ENCODE data around the gene CAMTA1.

Gene CAMTA1

DNA sequence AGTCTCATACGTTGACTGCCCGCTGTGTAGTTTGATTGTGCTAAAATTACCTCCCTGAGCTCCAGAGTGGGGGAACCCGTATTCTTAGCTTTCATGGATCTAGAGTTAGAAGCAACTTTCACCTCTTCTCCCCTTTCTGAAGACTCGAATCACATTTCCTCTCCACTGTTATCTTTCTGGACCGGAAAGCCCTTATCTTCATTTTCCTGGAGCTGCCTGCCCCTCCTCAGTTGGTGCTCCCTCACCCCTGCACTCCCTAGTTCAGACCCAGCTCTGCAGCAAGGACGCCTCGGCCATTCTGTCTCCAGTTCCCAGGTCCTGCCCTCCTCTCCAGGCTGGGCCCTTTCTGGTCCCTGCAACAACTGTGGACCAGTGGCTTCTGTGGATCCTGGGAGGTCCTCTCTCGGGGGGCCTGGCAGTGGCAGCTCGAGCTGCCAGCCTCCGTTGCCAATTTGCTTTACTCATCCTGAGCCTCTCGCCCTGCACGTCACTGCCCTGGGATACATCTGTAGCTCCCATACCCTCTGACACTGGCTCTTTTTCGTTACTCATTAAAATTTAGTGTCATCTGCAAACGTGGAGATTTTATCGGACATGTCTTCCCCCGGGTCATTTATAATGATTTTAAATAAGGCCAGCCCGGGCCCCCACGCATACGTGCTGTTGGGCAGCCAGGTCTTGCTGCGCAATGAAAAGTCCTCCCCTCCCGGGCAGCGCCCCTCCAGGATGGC lies 844.4 kb downstream of the CAMTA1 start:
- H3K4me3 ChIP-seq (ENCODE audit: low read depth, low read length), result no peak overlapping the region
- DNase-seq (ENCODE audit: low read depth), result no peak

DNA sequence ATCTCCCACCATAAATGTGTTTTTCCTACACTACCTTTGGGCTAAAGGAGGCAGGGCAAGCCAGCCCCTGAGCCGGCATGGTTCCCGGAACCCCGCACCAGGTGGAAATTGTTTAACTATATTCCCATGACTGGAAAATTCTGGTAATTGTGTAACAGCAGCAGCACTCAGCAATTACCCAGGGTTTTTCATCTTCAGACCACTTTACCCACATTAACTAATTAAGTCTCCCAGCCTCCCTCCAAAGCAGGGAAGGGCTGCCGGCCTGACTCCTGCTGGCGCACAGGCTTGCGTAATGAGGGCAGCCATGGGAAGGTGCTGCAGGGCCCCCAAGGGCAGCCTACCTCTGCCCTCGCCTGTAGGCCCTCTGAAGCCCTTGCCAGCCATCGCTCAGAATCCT lies 845.1 kb downstream of the CAMTA1 start:
- no peak overlapping the region for H3K4me3 ChIP-seq (ENCODE audit: low read depth, low read length)
- no peak for DNase-seq (ENCODE audit: low read depth)

DNA sequence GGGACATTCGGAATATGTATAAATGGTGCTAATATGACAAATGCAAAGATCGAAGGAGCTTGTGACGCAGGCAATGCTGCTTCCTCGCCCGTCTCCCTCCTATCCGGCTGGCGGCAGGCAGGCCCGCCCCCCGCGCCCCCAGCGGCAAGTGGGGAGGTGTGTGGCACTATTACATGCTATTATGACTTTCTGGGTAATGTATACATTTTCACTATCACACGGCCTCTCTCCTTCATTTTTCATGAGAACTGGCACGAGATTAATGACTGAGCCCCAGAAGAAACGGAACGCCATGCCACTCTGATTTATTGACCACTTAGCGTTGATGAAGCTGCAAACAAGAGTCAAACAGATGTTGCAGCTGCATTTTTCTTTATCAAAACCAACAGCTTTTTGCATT lies 846.9 kb downstream of the CAMTA1 start:
- H3K4me3 ChIP-seq (ENCODE audit: low read depth, low read length), result no peak overlapping the region

DNA sequence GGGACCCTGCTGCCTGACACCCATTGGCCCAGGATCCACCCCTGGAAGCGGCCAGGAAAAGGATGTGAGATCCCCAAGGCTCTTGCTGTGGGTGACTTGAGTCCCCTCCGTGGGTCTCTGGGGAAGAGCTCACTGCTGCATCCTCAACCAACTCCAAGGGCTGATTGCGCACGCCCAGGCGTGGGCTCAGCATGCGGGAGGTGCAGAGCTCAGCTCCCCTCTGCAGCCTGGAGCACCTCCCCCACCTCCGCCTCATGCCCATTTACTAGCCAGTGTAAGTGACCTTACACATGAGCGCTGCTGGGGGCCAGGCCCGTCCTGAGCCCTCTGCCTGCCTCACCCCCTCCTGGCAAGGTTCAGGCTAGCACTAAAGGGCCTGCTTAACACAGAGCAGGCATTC lies 847.4 kb downstream of the CAMTA1 start:
- no peak overlapping the region for H3K4me3 ChIP-seq (ENCODE audit: low read depth, low read length)
- no peak for DNase-seq (ENCODE audit: low read depth)

More for the DNA sequence above, 846.9 kb downstream of the CAMTA1 start:
- DNase-seq (ENCODE audit: low read depth), result no peak

DNA sequence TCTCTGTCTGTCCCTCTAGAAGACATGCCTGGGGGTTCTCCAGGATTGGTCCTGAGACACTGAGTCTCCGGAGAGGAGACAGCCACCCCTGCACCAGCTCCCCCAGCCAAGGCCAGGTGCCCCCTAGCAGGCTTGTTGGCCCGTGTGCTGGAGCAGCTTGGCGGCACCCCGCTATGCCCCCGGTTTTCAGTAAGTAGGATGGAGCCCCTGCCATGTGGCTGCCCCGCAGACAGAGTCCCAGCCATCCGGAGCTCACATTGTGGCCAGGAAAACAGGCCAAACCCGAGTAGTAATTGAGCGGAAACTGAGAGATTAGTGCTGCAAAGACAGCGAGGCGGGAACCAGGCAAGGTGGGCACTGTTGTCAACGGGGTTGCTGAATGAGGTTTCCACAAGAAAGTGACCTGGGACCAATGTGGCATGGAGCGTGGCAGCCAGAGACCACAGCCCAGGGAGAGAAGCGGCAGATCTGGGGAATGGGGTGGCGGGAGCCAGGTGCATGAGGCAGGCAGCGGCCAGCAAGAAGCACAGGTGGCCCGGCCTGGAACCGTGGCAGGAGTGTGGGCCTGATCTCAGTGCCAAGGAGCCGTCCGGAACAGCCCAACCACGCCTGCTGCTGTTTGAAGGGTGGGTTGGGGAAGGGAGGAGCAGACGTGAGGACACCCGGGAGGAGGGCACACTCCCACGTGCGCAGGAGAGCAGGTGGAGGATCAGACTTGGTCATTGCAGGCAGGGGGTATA lies 848.4 kb downstream of the CAMTA1 start:
- no peak for DNase-seq (ENCODE audit: low read depth)
- no peak overlapping the region for H3K4me3 ChIP-seq (ENCODE audit: low read depth, low read length)

DNA sequence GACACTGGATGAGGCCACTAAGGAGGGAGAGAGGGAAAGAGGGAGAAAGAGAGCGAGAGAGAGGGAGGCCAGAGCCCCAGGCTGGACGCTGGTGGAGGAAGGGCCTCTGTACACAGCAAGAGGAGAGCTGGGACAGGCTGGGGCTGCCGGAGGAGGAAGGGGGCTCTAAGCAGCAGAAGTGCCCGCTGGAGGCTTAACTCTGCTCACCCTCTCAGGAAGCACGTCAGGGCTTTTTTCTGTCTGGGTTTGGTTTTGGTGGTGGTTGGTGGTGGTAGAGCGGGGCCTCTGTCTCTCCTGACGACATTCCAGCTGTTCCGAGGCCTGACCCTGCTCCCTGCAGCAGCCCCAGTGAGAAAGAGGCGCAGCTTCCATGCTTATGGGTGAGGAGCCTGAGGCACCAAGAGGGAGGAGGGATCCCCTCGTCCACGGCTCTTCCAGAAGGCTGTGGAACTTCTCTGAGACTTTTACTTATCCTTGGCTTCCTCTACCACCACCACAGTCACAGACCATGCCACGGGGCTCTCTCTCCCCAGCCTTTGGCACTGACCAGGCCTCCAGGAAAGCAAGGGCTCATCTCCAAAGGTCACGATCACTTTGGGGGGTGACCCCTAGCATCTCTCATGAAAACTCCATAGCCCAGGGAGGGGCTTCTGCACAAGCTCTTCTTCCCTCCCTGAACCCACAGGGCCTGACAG lies 849.4 kb downstream of the CAMTA1 start:
- no peak for DNase-seq (ENCODE audit: low read depth)
- no peak overlapping the region for H3K4me3 ChIP-seq (ENCODE audit: low read depth, low read length)

DNA sequence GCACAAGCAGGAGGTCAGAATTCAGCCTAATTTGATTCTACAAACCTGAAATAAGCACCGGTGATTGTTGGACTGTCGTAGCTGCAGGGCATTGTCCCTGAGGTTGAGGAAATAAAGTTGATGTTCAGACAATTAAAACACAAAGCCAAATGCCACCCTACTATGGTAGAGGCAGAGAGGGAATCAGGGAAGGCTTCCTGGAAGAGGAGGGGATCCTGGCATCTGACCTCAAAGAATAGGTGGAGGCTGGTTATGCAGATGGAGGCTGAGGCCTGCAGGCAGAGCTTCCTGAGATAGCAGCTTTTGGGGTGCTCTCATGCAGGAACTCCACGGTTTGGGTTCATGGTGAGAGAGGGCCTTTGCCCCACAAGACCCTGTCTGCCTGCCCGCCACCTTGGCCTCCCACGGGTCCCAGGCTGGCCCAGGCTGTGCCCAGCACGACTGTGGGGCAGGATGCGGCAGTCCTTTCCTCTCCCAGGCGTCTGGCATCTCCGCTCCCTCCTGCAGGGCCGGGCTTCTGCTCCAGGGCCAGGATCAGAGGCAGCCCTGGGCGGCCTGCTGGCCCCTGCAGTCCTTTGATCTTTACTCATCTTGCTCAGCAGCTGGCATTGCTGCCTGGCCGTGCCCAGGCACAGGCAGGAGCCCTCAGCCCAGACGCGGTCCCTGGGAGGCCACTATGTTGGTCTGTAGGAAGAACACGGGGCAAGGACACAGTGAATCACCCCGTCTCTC lies 851.7 kb downstream of the CAMTA1 start:
- DNase-seq (ENCODE audit: low read depth), result no peak
- no peak overlapping the region for H3K4me3 ChIP-seq (ENCODE audit: low read depth, low read length)

DNA sequence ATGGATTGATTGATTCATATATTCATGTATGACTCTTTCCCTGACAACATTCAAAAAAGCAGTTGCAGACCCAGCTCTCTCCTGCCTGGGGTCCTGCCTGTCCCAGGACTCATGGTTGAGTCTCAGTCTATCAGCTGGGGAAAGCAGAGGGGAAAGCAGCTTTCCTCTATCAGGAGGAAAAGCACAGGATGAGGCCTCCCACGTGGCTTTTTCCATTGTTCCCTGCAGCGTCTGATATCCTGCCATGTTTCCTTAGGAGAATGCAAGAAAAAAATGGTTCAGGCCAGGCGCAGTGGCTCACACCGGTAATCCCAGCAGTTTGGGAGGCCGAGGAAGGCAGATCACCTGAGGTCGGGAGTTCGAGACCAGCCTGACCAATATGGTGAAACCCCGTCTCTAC lies 852.8 kb downstream of the CAMTA1 start:
- H3K4me3 ChIP-seq (ENCODE audit: low read depth, low read length), result no peak overlapping the region
- no peak for DNase-seq (ENCODE audit: low read depth)

DNA sequence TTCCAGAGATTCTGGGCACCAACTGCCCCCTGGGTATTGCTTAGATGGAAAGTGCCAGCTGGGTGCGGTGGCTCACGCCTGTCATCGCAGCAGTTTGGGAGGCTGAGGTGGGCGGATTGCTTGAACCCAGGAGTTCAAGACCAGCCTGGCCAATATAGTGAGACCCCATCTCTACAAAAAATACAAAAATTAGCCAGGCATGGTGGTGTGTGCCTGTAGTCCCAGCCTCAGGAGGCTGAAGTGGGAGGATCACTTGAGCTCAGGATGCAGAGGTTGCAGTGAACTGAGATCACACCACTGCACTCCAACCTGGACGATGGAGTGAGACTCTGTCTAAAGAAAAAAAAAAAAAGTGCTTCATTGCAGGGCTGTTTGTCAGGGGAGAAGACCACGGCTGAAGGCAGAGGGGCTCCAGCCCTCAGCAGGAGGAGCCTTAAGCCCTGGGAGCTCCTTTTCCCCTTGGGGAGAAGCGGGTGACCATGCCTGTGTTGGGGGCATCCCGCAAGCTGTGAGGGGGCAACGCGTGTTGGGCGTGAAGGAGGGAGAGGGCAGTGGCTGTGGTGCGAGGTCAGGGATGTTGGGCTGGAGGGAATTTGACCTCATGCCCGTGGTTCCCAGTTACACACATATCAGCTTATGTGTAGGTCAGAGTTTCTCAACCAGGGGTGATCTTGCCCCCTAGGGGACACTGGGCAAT lies 854.3 kb downstream of the CAMTA1 start:
- DNase-seq (ENCODE audit: low read depth), result no peak
- no peak overlapping the region for H3K4me3 ChIP-seq (ENCODE audit: low read depth, low read length)

DNA sequence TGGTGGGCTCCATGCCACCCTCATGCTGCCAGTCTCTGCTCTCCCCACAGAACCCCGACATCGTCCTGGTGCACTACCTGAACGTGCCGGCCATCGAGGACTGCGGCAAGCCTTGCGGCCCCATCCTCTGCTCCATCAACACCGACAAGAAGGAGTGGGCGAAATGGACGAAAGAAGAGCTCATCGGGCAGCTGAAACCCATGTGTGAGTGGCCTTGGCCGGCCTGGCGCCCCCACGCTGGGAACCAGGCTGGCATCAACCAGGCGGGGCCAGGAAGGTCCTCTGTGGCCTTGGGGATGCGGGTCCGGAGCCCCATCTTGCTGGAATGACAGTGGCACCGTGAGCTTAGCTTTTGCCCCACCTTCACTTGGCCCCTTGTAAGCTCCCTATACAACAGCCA lies 855.1 kb downstream of the CAMTA1 start:
- H3K4me3 ChIP-seq (ENCODE audit: low read depth, low read length), result no peak overlapping the region
- DNase-seq (ENCODE audit: low read depth), result no peak

DNA sequence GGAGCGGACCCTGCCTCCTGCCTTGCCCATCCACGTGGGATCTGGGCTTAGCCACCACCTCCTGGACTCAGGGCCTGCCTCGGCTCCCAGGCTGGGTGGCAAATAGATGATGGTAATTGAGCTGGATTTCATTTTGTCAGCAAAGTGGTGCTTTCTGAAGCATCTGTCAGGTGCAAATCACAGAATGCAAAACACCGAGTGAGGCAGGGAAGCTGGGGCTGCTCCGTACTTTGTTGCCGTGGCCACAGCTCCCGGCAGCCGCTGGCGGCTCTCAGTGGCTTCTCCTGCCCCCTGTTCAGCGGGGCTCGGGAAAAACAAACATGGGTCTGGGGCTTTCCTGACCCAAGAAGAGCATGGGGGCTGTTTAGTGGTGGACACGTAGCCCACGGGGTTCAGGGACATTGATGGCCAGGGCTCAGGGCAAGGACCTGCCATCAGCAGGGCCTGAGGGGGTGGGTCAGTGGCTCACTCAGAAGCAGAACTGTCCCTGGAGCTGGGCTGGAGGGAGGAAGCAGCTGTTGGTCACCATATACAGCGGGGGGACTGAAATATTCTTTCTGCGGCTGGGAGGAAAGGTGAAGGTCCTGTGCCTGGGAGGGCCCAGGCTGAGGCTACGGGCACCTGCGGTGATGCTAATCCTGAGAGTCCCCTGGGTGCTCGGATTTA lies 855.8 kb downstream of the CAMTA1 start:
- no peak overlapping the region for H3K4me3 ChIP-seq (ENCODE audit: low read depth, low read length)
- no peak for DNase-seq (ENCODE audit: low read depth)

DNA sequence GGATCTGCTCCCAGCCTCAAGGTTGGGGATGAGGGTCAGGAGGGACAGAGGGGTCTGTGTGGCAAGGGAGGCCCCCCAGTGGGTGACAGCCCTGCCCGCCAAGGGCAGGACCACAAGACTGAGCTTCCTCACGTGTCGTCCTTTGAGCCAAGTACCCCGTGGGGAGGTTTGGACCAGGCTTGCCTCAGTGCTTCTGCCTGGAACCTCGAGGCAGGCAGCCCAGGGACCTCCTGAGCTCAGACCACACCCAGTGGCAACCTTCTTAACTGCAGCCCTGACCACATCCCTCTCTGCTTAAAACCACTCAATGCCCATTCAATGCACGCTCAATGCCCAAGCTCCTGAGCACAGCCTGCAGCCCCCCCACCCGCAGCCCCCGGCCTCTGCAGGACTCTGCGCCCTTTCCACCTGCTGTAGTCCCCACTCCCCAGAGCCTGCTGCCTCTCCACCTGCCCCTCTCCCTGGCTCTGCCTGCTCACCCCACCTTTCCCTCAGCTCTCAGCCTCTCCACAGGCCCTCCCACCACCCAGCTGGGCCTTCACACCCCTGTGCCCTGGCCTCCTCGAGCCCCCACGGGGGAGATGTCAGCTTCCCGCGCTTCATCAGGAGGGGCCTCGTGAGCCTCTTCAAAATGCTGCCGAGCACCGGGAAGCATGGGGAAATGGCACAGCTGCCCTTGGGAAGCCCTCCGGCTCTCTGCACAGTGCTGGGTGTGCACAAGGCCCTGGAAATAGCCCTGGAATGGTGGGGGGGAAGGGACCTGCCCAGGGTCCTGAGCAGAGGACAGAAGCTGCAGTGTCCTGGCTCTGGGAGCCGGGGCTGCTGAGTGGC lies 856.5 kb downstream of the CAMTA1 start:
- no peak overlapping the region for H3K4me3 ChIP-seq (ENCODE audit: low read depth, low read length)
- no peak for DNase-seq (ENCODE audit: low read depth)

DNA sequence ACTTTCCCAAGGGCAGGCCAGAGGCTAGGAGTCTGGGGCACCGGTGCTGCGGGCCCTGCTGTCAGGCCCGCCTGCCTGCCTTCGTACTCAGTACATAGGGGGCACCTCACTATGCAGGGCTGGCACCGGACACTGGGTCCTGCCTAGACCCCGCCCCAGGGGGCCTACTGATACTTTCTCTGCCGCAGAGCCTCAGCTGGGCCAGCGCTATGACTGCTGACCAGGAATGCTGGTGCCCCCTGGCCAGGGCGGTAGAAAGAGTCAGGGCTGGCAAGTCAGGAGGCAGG lies 857.1 kb downstream of the CAMTA1 start:
- DNase-seq (ENCODE audit: low read depth), result no peak
- H3K4me3 ChIP-seq (ENCODE audit: low read depth, low read length), result no peak overlapping the region

DNA sequence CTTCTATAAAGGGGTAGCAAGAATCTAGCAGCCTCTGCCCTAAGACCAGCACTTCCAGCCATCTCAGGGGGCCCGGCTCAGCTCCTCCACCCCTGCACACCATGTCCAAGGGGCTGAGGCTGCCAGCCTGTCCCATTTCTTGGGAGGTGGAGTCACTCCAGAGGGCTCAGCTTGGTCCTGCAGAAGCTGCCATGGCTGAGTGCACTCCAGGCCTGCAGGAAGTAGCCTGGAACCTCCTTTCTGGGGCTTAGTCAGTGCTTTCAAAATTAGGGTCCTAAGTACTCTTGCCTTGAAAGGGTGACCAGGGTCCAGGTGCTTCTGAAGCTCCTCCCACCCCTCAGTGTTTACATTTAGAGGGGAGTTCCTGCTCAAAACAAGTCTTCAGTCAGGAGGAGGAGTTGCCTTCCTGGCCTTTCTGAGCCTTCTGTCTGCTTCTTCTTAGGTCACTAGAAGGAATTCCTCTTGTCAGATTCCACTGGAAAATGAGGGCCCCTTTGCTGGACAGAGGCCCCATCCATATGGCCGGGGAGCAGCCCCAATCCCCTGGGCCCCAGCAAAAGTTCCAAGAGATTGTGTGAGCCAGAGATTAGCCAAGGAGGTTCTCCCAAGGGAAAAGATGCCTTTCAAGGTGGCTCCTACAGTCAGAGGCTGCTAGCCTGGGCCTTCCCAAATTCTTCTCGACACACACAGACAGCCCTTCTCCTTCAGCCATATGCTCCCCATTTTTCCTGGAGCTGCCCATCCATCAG lies 857.7 kb downstream of the CAMTA1 start:
- DNase-seq (ENCODE audit: low read depth), result no peak
- no peak overlapping the region for H3K4me3 ChIP-seq (ENCODE audit: low read depth, low read length)

DNA sequence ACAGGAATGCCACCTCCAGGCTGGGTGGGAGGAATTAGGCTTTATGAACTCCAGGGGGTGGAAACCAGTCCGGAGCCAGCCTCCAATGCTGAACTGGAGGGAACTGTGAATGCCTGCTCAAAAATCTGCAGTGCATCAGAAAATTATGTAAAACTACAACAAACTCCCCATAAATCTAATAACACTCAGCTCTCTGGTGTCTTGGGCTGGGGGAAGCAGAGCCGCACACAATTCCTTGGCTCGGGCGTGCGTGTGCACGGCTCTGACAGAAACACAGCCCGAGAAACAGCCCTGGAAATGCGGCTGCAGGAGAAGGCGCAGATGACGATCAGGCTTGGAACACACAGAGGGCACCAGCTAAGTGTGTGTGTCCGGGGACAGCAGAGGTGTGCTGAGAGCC lies 858.3 kb downstream of the CAMTA1 start:
- no peak overlapping the region for H3K4me3 ChIP-seq (ENCODE audit: low read depth, low read length)
- no peak for DNase-seq (ENCODE audit: low read depth)

DNA sequence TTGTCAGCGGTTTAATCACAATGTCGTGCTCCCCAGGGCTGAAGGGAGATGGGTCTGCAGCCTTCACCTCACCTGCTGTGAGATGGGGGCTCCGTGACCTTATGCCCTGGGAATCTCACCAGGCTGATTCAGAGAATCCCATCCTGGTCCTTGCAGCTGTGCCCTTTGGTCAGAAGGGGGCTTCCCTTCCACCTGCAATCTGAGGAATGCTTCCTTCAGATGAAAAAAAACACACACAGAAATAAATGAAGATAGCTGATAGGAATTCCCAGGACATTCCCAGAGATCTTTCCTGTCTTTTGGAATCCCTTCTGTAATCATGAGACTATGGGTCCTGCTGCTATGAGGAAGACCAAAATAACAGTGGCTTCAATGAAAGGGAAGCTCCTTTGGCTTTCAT lies 858.8 kb downstream of the CAMTA1 start:
- DNase-seq (ENCODE audit: low read depth), result no peak
- no peak overlapping the region for H3K4me3 ChIP-seq (ENCODE audit: low read depth, low read length)

DNA sequence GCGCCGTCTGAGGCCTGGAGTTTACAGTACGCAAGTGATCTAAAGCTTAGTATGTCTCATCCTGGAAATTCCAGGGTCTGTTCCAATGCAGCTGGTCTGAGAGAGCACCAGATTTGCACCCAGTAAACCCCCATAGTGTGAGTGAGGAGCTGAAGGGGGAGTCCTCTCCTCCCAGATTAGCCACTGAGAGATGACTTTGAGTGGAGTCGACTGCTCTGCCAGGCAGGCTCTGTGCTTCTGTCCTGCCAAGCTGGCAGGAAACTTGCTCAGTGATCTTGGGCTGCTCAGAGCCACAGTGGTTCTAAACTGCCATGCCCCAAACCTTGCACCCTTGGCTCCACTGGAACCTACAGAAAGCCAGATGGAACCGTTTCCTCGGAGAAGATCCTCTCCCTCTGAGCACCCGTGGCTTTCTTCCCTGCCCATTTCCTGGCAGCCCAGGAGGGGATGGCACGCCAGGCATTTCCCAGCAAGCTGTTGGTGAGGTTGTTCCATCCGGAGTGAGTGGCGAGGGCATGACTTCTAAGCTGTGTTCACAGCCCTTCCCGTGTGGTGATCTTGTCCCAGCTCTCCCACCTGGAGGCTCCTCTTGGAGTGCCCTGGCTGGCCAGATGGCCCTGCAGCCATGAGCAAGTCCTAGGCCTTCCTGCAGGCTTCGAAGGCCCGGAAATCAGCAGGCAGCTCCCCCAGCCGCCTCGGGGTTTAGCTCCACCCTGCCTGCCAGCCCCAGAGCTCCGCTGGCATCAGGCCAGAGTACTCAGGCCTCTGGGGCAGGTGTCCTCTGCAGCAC lies 859.9 kb downstream of the CAMTA1 start:
- H3K4me3 ChIP-seq (ENCODE audit: low read depth, low read length), result no peak overlapping the region
- no peak for DNase-seq (ENCODE audit: low read depth)
